ENCODE measurements around the gene CDRT15. TPM values are rescaled to one million over a fixed set of nuclear protein-coding genes. Genes with fewer than 3 reads are reported as not detected.

The CDRT15 gene
- total RNA-seq, 1 experiment from 2014 or later: not detected

DNA sequence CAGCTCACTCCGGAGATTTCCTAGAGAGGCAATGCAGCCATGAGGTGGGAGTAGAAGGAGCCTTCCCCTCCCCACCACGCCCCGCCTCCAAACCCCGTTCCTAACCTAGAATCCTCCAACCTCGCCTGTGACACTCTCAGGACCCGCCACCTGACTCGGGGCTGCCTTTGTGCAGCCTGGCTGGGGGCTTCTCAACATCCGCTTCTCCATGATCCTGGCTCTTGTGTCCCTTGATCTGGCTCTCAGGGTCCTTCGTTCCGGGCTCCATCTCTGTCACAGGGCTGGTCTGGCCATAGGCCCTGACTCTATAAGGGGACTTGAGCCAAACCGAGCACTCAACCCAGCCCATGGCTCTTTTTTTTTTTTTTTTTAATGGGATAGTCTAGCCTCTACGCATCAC is 24.3 kb downstream of the CDRT15 start:
- no peaks in the 10 kb centered on the region for H3K79me1 ChIP-seq (ENCODE audit: insufficient read depth, low read depth, low read length, poor library complexity, severe bottlenecking)
- TF ChIP-seq CTCF (conservative IDR thresholded peaks at IDR 0.05): no peak
- no peak overlapping the region for H2BK20ac ChIP-seq (ENCODE audit: low read depth, low read length, poor library complexity, severe bottlenecking)
- no peak overlapping the region for H2BK15ac ChIP-seq (ENCODE audit: low read depth, low read length)
- H3K14ac ChIP-seq (ENCODE audit: insufficient read depth, low read length): no peak overlapping the region
- no peaks in the 10 kb centered on the region for H3K27me3 Mint-ChIP-seq (ENCODE audit: low read depth)
- H3K23me2 ChIP-seq (ENCODE audit: insufficient read length, low read depth, low read length, poor library complexity, severe bottlenecking): no peaks in the 10 kb centered on the region
- H3K27ac ChIP-seq (ENCODE audit: insufficient read length, low read depth, low read length): no peak overlapping the region
- H3K23ac ChIP-seq (ENCODE audit: insufficient read length, low read depth, low read length): no peak overlapping the region
- H3K9me3 ChIP-seq (ENCODE audit: control insufficient read depth, low read depth, low read length): peaks cover 6% of the 10 kb centered on the region
- no peak overlapping the region for H2BK12ac ChIP-seq (ENCODE audit: insufficient read length, low read depth, low read length)
- no peak overlapping the region for H4K91ac ChIP-seq (ENCODE audit: insufficient read length, low read depth, low read length)
- peaks cover 20 to 22% of the 10 kb centered on the region in 2 experiments for H3K9me3 Mint-ChIP-seq
- H2BK5ac ChIP-seq (ENCODE audit: insufficient read length, low read length): no peak overlapping the region
- peak; percentile 23 for DNase-seq
- H3K18ac ChIP-seq (ENCODE audit: insufficient read length, low read depth, low read length): no peak overlapping the region
- H4K5ac ChIP-seq (ENCODE audit: insufficient read length, low read depth, low read length): no peak overlapping the region
- no peak overlapping the region for H4K8ac ChIP-seq (replicated peaks; ENCODE audit: insufficient read length, low read depth, low read length)
- no peaks in the 10 kb centered on the region for H3K27me3 ChIP-seq (ENCODE audit: insufficient read depth, low read length)
- H3K56ac ChIP-seq (ENCODE audit: insufficient read length, low read depth, low read length): no peak overlapping the region
- no CpG with 5 or more reads among the region's 12 CpGs for WGBS (ENCODE audit: extremely low coverage, insufficient read length, low lambda C conversion rate)
- H3K4ac ChIP-seq (ENCODE audit: low read depth, low read length): no peak overlapping the region
- no peak overlapping the region for H3K9ac ChIP-seq (ENCODE audit: extremely low read depth, insufficient read length, low read length)
- no peaks in the 10 kb centered on the region for H3K79me2 ChIP-seq (ENCODE audit: insufficient read depth, low read length)
- no peak overlapping the region for H3K4me3 Mint-ChIP-seq
- no peak overlapping the region for H3K27ac Mint-ChIP-seq
- H2BK120ac ChIP-seq (ENCODE audit: low read depth, low read length, poor library complexity, severe bottlenecking): no peak overlapping the region
- H3K36me3 Mint-ChIP-seq (ENCODE audit: insufficient read depth in 1 of 3, low read depth in 3 of 3): peaks cover 27 to 34% (median 31%) of the 10 kb centered on the region in 3 experiments
- no peaks in the 10 kb centered on the region for H3K4me1 ChIP-seq (ENCODE audit: insufficient read depth, low read length)
- no peak overlapping the region for H3K4me2 ChIP-seq (ENCODE audit: insufficient read depth, insufficient read length, low read length)
- no peak overlapping the region for H3T11ph ChIP-seq (ENCODE audit: low read length)
- H3K4me1 Mint-ChIP-seq: no peaks in the 10 kb centered on the region
- H2AFZ ChIP-seq (ENCODE audit: low read length): no peak overlapping the region
- H2AK5ac ChIP-seq (ENCODE audit: insufficient read length, low read length): no peak overlapping the region
- no peaks in the 10 kb centered on the region for H4K20me1 ChIP-seq (ENCODE audit: control insufficient read depth, insufficient read depth, insufficient read length)

Measured in H9 (cell line).